C4-2B (cell line): ENCODE data around the gene SFMBT2.

Experiments
- H3K27ac ChIP-seq: fragments of 450-650 bp; 2 replicates; pipeline ENCODE4 v1.5.1; 2017
- ZFX ChIP-seq: fragments of 450-650 bp; IDR thresholded peaks from 2 replicates; pipeline ENCODE4 v1.6.1; 2017
- TF ChIP-seq, protein P1 (sequence below): fragments of 450-650 bp; conservative IDR thresholded peaks from 2 replicates; pipeline ENCODE4 v1.5.1; 2017; ENCODE audit warnings: mild to moderate bottlenecking

The SFMBT2 gene

GRCh38 chr10:7444551-7445121 is 33.8 kb upstream of the SFMBT2 start:
- H3K27ac ChIP-seq, result no peak overlapping the region
- no peak for TF ChIP-seq ZFX
- TF ChIP-seq, protein P1, sequence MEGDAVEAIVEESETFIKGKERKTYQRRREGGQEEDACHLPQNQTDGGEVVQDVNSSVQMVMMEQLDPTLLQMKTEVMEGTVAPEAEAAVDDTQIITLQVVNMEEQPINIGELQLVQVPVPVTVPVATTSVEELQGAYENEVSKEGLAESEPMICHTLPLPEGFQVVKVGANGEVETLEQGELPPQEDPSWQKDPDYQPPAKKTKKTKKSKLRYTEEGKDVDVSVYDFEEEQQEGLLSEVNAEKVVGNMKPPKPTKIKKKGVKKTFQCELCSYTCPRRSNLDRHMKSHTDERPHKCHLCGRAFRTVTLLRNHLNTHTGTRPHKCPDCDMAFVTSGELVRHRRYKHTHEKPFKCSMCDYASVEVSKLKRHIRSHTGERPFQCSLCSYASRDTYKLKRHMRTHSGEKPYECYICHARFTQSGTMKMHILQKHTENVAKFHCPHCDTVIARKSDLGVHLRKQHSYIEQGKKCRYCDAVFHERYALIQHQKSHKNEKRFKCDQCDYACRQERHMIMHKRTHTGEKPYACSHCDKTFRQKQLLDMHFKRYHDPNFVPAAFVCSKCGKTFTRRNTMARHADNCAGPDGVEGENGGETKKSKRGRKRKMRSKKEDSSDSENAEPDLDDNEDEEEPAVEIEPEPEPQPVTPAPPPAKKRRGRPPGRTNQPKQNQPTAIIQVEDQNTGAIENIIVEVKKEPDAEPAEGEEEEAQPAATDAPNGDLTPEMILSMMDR, result no peak

- TF ChIP-seq, protein P1, result no peak
- no peak for TF ChIP-seq ZFX
- H3K27ac ChIP-seq, result no peak overlapping the region
Observed at GRCh38 chr10:7443036-7443435, 32.2 kb upstream of the SFMBT2 start.

GRCh38 chr10:7441403-7442147 is 30.7 kb upstream of the SFMBT2 start:
- H3K27ac ChIP-seq, result no peak overlapping the region
- TF ChIP-seq ZFX, result no peak
- TF ChIP-seq, protein P1, result no peak

- TF ChIP-seq, protein P1, result no peak
- no peak for TF ChIP-seq ZFX
Observed at GRCh38 chr10:7439696-7440095, 28.9 kb upstream of the SFMBT2 start.

GRCh38 chr10:7438196-7438986 is 27.6 kb upstream of the SFMBT2 start:
- TF ChIP-seq, protein P1, result no peak
- TF ChIP-seq ZFX, result no peak
- H3K27ac ChIP-seq, result no peak overlapping the region

More at GRCh38 chr10:7439696-7440095, 28.9 kb upstream of the SFMBT2 start:
- H3K27ac ChIP-seq, result no peak overlapping the region

- no peak for TF ChIP-seq ZFX
- TF ChIP-seq, protein P1, result no peak
Observed at GRCh38 chr10:7436490-7437100, 25.8 kb upstream of the SFMBT2 start.

More at GRCh38 chr10:7436490-7437100, 25.8 kb upstream of the SFMBT2 start:
- no peak overlapping the region for H3K27ac ChIP-seq
